Esophagus (tissue), 2 donors: ENCODE data around the gene OR2B2. TPM values are rescaled to one million over a fixed set of nuclear protein-coding genes. Genes with fewer than 3 reads are reported as not detected.
"Not testable (repeated sequence)": the region's sequence is repeated elsewhere in the genome, so short reads cannot be mapped to it uniquely, and the experiment has no call there.

ENCODE experiments used
- H3K27ac ChIP-seq, 2 donors: one replicate each; pipeline ENCODE4 v1.5.1; 2013; ENCODE audit warnings: low read depth in 2 of 2, mild to moderate bottlenecking in 2 of 2, inconsistent platforms in 1 of 2, low read length in 1 of 2, moderate library complexity in 1 of 2
- H3K27me3 ChIP-seq, 2 donors: one replicate each; pipeline ENCODE4 v1.6.1; 2013; ENCODE audit warnings: low read length in 2 of 2, control low read depth in 1 of 2, mild to moderate bottlenecking in 1 of 2; ENCODE audit not compliant: insufficient read depth in 2 of 2, control insufficient read depth in 1 of 2
- H3K36me3 ChIP-seq, 2 donors: one replicate each; pipeline ENCODE4 v1.6.1; 2013; ENCODE audit warnings: low read length in 1 of 2; ENCODE audit not compliant: control insufficient read depth in 2 of 2, insufficient read depth in 2 of 2
- H3K4me1 ChIP-seq, 2 donors: one replicate each; pipeline ENCODE4 v1.6.1; 2013; ENCODE audit warnings: low read length in 1 of 2; ENCODE audit not compliant: control insufficient read depth in 2 of 2, insufficient read depth in 2 of 2
- H3K4me3 ChIP-seq, 2 donors: one replicate each; pipeline ENCODE4 v1.5.1; 2013; ENCODE audit warnings: low read length in 2 of 2, mild to moderate bottlenecking in 2 of 2, low read depth in 1 of 2, moderate library complexity in 1 of 2
- H3K9me3 ChIP-seq, 2 donors: one replicate each; pipeline ENCODE4 v1.6.1; 2013; ENCODE audit warnings: mild to moderate bottlenecking in 2 of 2, low read depth in 1 of 2, low read length in 1 of 2, moderate library complexity in 1 of 2; ENCODE audit not compliant: control insufficient read depth in 2 of 2, insufficient read depth in 1 of 2
- WGBS, 2 donors: extraction: QIAGEN DNeasy Blood & Tissue Kit; methylation state at CpG; one replicate each; pipeline ENCODE4 v1.1.7; 2013; 5-methylcytosine and 5-hydroxymethylcytosine counted together
- polyA plus RNA-seq, 2 donors: library from polyadenylated mRNA; stranded (reverse); fragments of 200-250 nt; gene quantifications; one replicate each; pipeline ENCODE4 v1.2.3, GENCODE V29; 2013
- donor health status: healthy with polysubstance abuse.
- donor health status: Bipolar disorder and iron deficiency.

The OR2B2 gene
- polyA plus RNA-seq = not detected

- 75 to 78% methylated on average over 2 of the region's 2 CpGs for WGBS, 2 donors
- Histone ChIP-seq H3K36me3 (no peaks in the 10 kb centered on the region), H3K27me3 (no peaks in the 10 kb centered on the region), H3K9me3 (no peaks in the 10 kb centered on the region), H3K4me3 (no peak within 1 kb of the TSS), H3K27ac (no peak within 1 kb of the TSS), H3K4me1 (no peaks in the 10 kb centered on the region)
Observed at GRCh38 chr6:27911956-27912446, at the start of gene OR2B2. Gene OR2B2 (minus strand): TSS chr6:27912396. CDS start chr6:27912319, 77 bp downstream.

- 70 to 74% methylated on average over 4 of the region's 4 CpGs for WGBS, 2 donors
- Histone ChIP-seq H3K36me3 (no peaks in the 10 kb centered on the region), H3K4me3 (no peak overlapping the region), H3K4me1 (no peaks in the 10 kb centered on the region), H3K27ac (no peak overlapping the region), H3K27me3 (no peaks in the 10 kb centered on the region), H3K9me3 (no peaks in the 10 kb centered on the region)
Observed at GRCh38 chr6:27957516-27957915, 45.3 kb upstream of the OR2B2 start.

DNA sequence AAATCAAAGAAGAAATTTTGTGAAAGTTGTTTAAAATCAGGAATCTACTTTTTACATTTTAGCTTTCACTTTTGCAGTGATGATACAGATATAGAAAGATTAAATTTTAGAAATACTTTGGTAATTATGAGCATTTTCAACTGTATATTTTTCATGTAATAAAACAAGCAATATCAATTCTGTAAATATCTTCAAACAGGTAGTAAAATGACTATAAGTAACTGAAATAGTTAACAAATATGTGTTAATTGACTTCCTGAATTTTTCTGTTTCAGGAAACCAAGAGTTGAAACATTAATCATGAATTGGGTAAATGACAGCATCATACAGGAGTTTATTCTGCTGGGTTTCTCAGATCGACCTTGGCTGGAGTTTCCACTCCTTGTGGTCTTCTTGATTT is 44.7 kb upstream of the OR2B2 start, which contains the start of gene OR2B6:
Gene OR2B6, plus strand, starts transcription at position 301 of the 400 bp plus-strand sequence. Its CDS starts 0 bp downstream, at position 301.
- Histone ChIP-seq H3K9me3 (no peaks in the 10 kb centered on the region), H3K27me3 (no peaks in the 10 kb centered on the region), H3K27ac (no peak within 1 kb of the TSS), H3K4me3 (no peak within 1 kb of the TSS), H3K4me1 (no peaks in the 10 kb centered on the region), H3K36me3 (no peaks in the 10 kb centered on the region)
- 23 to 37% methylated on average over 1 of the region's 1 CpG for WGBS, 2 donors

- Histone ChIP-seq H3K27ac (no peak overlapping the region), H3K36me3 (no peaks in the 10 kb centered on the region), H3K4me1 (no peaks in the 10 kb centered on the region), H3K27me3 (no peaks in the 10 kb centered on the region), H3K4me3 (no peak overlapping the region), H3K9me3 (no peaks in the 10 kb centered on the region)
- 38 to 54% methylated on average over 1 of the region's 1 CpG for WGBS, 2 donors
Observed at GRCh38 chr6:27951040-27951439, 38.8 kb upstream of the OR2B2 start.

- Histone ChIP-seq H3K36me3 (no peaks in the 10 kb centered on the region), H3K4me1 (no peaks in the 10 kb centered on the region), H3K9me3 (no peaks in the 10 kb centered on the region), H3K4me3 (no peak overlapping the region), H3K27ac (no peak overlapping the region), H3K27me3 (no peaks in the 10 kb centered on the region)
- WGBS, 2 donors = 84% methylated on average over 1 of the region's 1 CpG
Observed at GRCh38 chr6:27948237-27948636, 36.0 kb upstream of the OR2B2 start.

- not testable (repeated sequence) for H3K27ac ChIP-seq, H3K27me3 ChIP-seq, H3K4me3 ChIP-seq, H3K9me3 ChIP-seq, H3K36me3 ChIP-seq, H3K4me1 ChIP-seq
- WGBS, 2 donors = 20 to 32% methylated on average over 6 of the region's 6 CpGs
Observed at GRCh38 chr6:27943072-27943471, 30.9 kb upstream of the OR2B2 start.

DNA sequence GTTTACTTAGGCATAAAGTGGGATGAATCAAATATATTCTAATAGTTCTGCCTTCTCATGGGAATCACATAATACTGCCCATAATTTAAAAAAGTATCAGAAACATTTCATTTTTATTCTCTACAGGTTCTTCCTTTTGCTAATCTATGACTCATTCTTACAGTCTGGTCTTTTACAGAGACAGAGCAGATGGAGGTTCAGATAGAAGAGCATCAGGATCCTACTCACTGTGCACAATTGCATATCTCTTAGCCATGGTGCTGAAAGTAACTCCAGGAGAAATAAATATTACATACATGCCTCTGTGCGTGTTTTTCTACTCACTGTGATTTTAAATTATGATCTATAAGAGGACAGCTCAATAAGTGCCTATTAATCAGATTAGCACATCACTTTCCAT is 28.6 kb upstream of the OR2B2 start:
- H3K4me3 ChIP-seq = no peak overlapping the region
- 68 to 70% methylated on average over 1 of the region's 1 CpG for WGBS, 2 donors
- peaks cover 0 to 3% of the 10 kb centered on the region in 2 donors for H3K27me3 ChIP-seq
- H3K27ac ChIP-seq = no peak overlapping the region
- no peaks in the 10 kb centered on the region for H3K4me1 ChIP-seq
- H3K36me3 ChIP-seq = no peaks in the 10 kb centered on the region
- no peaks in the 10 kb centered on the region for H3K9me3 ChIP-seq

- no peak overlapping the region for H3K4me3 ChIP-seq
- no peaks in the 10 kb centered on the region for H3K4me1 ChIP-seq
- peaks cover 0 to 3% of the 10 kb centered on the region in 2 donors for H3K9me3 ChIP-seq
- H3K36me3 ChIP-seq = no peaks in the 10 kb centered on the region
- H3K27me3 ChIP-seq = no peaks in the 10 kb centered on the region
- H3K27ac ChIP-seq = no peak overlapping the region
- 74 to 80% methylated on average over 2 of the region's 2 CpGs for WGBS, 2 donors
Observed at GRCh38 chr6:27931209-27931608, 19.0 kb upstream of the OR2B2 start.

GRCh38 chr6:27929930-27930329 is 17.7 kb upstream of the OR2B2 start:
- not testable (repeated sequence) for H3K27me3 ChIP-seq, H3K9me3 ChIP-seq, H3K4me1 ChIP-seq, H3K4me3 ChIP-seq, H3K36me3 ChIP-seq, H3K27ac ChIP-seq
- 72 to 76% methylated on average over 5 of the region's 5 CpGs for WGBS, 2 donors

GRCh38 chr6:27928041-27928440 is 15.8 kb upstream of the OR2B2 start:
- WGBS, 2 donors = 96 to 98% methylated on average over 2 of the region's 2 CpGs
- not testable (repeated sequence) for H3K36me3 ChIP-seq, H3K27ac ChIP-seq, H3K27me3 ChIP-seq, H3K9me3 ChIP-seq, H3K4me1 ChIP-seq, H3K4me3 ChIP-seq
